H1 (cell line): Measurements from ENCODE around the gene PUDP. TPM values are rescaled to one million over a fixed set of nuclear protein-coding genes. Genes with fewer than 3 reads are reported as not detected.

Source experiments
- CTCF ChIA-PET: fragments of 300-600 bp; sonication (Branson Sonifier 250); formaldehyde crosslinking; loops from one replicate; lab custom pipeline; 2021; ENCODE audit not compliant: partially characterized antibody; lab: Charles Lee
- POLR2A ChIA-PET: fragments of 300-600 bp; sonication (Branson Sonifier 250); formaldehyde crosslinking; loops from one replicate; lab custom pipeline; 2021; ENCODE audit warnings: inconsistent platforms; ENCODE audit not compliant: partially characterized antibody; lab: Charles Lee
- DNase-seq, 2 experiments: peaks; one replicate each; pipeline versions ENCODE4 v3.0.0 to v3.0.0-alpha.2; 2010 to 2022; ENCODE audit warnings: low spot score in 2 of 2, low read depth in 1 of 2, mixed read lengths in 1 of 2
- FAIRE-seq: peaks from 2 replicates; lab custom pipeline; 2011; peaks lifted over from hg19 to GRCh38; lab: Jason Lieb, UNC
- H2AFZ ChIP-seq: 2 replicates; pipeline ENCODE4 v1.8.1; 2012; ENCODE audit warnings: low read length, inconsistent platforms
- H2AK5ac ChIP-seq: 2 replicates; pipeline ENCODE4 v1.6.1; 2013; ENCODE audit warnings: low read depth, low read length
- H2BK120ac ChIP-seq: replicated peaks from 2 replicates; pipeline ENCODE3; 2013; ENCODE audit warnings: low read depth, low read length, inconsistent platforms
- H2BK12ac ChIP-seq: 2 replicates; pipeline ENCODE4 v1.6.1; 2013; ENCODE audit warnings: low read depth, low read length
- H2BK15ac ChIP-seq: 2 replicates; pipeline ENCODE4 v1.6.1; 2013; ENCODE audit warnings: low read length
- H2BK20ac ChIP-seq: 2 replicates; pipeline ENCODE4 v1.6.1; 2013; ENCODE audit warnings: low read length
- H2BK5ac ChIP-seq: 2 replicates; pipeline ENCODE4 v1.6.1; 2013; ENCODE audit warnings: low read depth, low read length
- H3K14ac ChIP-seq: 2 replicates; pipeline ENCODE4 v1.6.1; 2013; ENCODE audit warnings: inconsistent platforms; ENCODE audit not compliant: insufficient read length
- H3K18ac ChIP-seq: 2 replicates; pipeline ENCODE4 v1.6.1; 2013; ENCODE audit warnings: low read length; ENCODE audit errors: extremely low read depth
- H3K23ac ChIP-seq: 2 replicates; pipeline ENCODE4 v1.6.1; 2013; ENCODE audit warnings: inconsistent platforms; ENCODE audit not compliant: insufficient read length
- H3K23me2 ChIP-seq: 2 replicates; pipeline ENCODE4 v1.6.1; 2013; ENCODE audit warnings: low read depth, low read length
- H3K27ac ChIP-seq: 2 replicates; pipeline ENCODE4 v1.6.1; 2011; ENCODE audit warnings: low read depth, low read length, inconsistent platforms
- H3K27me3 ChIP-seq, 4 experiments: replicated peaks in 1 of 4; 1 replicate in 1 of 4; 2 replicates in 3 of 4; pipeline versions ENCODE4 v1.6.1 to v1.8.1; 2011 to 2013; ENCODE audit warnings: low read length in 3 of 4, mild to moderate bottlenecking in 3 of 4, inconsistent platforms in 2 of 4, mixed read lengths in 2 of 4, moderate library complexity in 1 of 4; ENCODE audit not compliant: control insufficient read depth in 3 of 4, insufficient read depth in 3 of 4; ENCODE audit errors: extremely low read depth in 1 of 4
- H3K36me3 ChIP-seq, 4 experiments: 2 replicates each; pipeline versions ENCODE4 v1.6.1 to v1.8.1; 2011 to 2013; ENCODE audit warnings: mild to moderate bottlenecking in 4 of 4, low read length in 3 of 4, moderate library complexity in 2 of 4, control low read depth in 1 of 4, inconsistent platforms in 1 of 4; ENCODE audit not compliant: insufficient read depth in 4 of 4, control insufficient read depth in 2 of 4
- H3K4ac ChIP-seq: replicated peaks from 2 replicates; pipeline ENCODE3; 2013; ENCODE audit warnings: low read length, low read depth, mixed read lengths, inconsistent platforms; ENCODE audit not compliant: insufficient read length
- H3K4me1 ChIP-seq, 4 experiments: replicated peaks in 1 of 4; 1 replicate in 1 of 4; 2 replicates in 3 of 4; pipeline versions ENCODE4 v1.6.1 to v1.8.1; 2011 to 2013; ENCODE audit warnings: low read length in 3 of 4, inconsistent platforms in 2 of 4, mixed read lengths in 1 of 4; ENCODE audit not compliant: insufficient read depth in 4 of 4, control insufficient read depth in 3 of 4
- H3K4me2 ChIP-seq, 2 experiments: 2 replicates each; pipeline versions ENCODE4 v1.6.1 to v1.8.1; 2011 to 2013; ENCODE audit warnings: low read depth in 2 of 2, low read length in 2 of 2, control low read depth in 1 of 2, inconsistent platforms in 1 of 2, mild to moderate bottlenecking in 1 of 2; ENCODE audit not compliant: insufficient read depth in 1 of 2
- H3K4me3 ChIP-seq, 4 experiments: fragments of 200-600, 300-600 bp in 1 of 4; sonication (generic), shearing (Covaris generic), sonication (Bioruptor Twin) in 1 of 4; 2 replicates each; pipeline versions ENCODE4 v1.5.1 to v1.8.1; 2011 to 2016; ENCODE audit warnings: low read length in 4 of 4, low read depth in 3 of 4, control low read depth in 2 of 4, inconsistent platforms in 2 of 4, mild to moderate bottlenecking in 2 of 4, mixed read lengths in 1 of 4, moderate library complexity in 1 of 4; ENCODE audit not compliant: insufficient read depth in 2 of 4; ENCODE audit errors: extremely low read depth in 1 of 4
- H3K56ac ChIP-seq: replicated peaks from 2 replicates; pipeline ENCODE3; 2013; ENCODE audit warnings: low read depth, mild to moderate bottlenecking, mixed read lengths, low read length, inconsistent platforms; ENCODE audit not compliant: insufficient read length
- H3K79me1 ChIP-seq: 2 replicates; pipeline ENCODE4 v1.6.1; 2013; ENCODE audit warnings: low read depth, low read length, control low read depth
- H3K79me2 ChIP-seq, 2 experiments: 2 replicates each; pipeline versions ENCODE4 v1.6.1 to v1.8.1; 2012 to 2013; ENCODE audit warnings: low read length in 2 of 2, mild to moderate bottlenecking in 2 of 2, inconsistent platforms in 1 of 2; ENCODE audit not compliant: insufficient read depth in 2 of 2, control insufficient read depth in 1 of 2
- H3K9ac ChIP-seq, 4 experiments: replicated peaks in 1 of 4; 1 replicate in 1 of 4; 2 replicates in 3 of 4; pipeline versions ENCODE4 v1.6.1 to v1.8.1; 2011 to 2013; ENCODE audit warnings: low read depth in 3 of 4, low read length in 3 of 4, control low read depth in 2 of 4, mild to moderate bottlenecking in 2 of 4, moderate library complexity in 2 of 4, inconsistent platforms in 1 of 4; ENCODE audit errors: extremely low read depth in 1 of 4
- H3K9me3 ChIP-seq, 2 experiments: 2 replicates each; pipeline versions ENCODE4 v1.6.1 to v1.8.1; 2012 to 2013; ENCODE audit warnings: mild to moderate bottlenecking in 2 of 2, moderate library complexity in 2 of 2, control low read depth in 1 of 2, inconsistent platforms in 1 of 2, low read depth in 1 of 2, low read length in 1 of 2, mixed read lengths in 1 of 2; ENCODE audit not compliant: insufficient read depth in 2 of 2
- H4K20me1 ChIP-seq, 2 experiments: replicated peaks in 1 of 2; 2 replicates each; pipeline versions ENCODE3 to v1.8.1; 2011 to 2013; ENCODE audit warnings: inconsistent platforms in 2 of 2, low read length in 2 of 2, mild to moderate bottlenecking in 1 of 2; ENCODE audit not compliant: insufficient read depth in 2 of 2, control insufficient read depth in 1 of 2
- H4K5ac ChIP-seq: 2 replicates; pipeline ENCODE4 v1.6.1; 2013; ENCODE audit warnings: low read length, low read depth, mixed read lengths, inconsistent platforms; ENCODE audit not compliant: insufficient read length
- H4K8ac ChIP-seq: 2 replicates; pipeline ENCODE4 v1.8.0; 2013; ENCODE audit warnings: mild to moderate bottlenecking, moderate library complexity, low read length, inconsistent platforms; ENCODE audit not compliant: insufficient read depth; ENCODE audit errors: extremely low read depth
- H4K91ac ChIP-seq: replicated peaks from 2 replicates; pipeline ENCODE3; 2013; ENCODE audit warnings: low read length, mixed read lengths, inconsistent platforms; ENCODE audit not compliant: insufficient read length
- CBX5 ChIP-seq: fragments of 300-800, 300-1000 bp; sonication (generic); IDR thresholded peaks from 2 replicates; pipeline ENCODE4 v1.7.1; 2016; ENCODE audit warnings: antibody characterized with exemption, low read length, low read depth
- CTBP2 ChIP-seq: IDR thresholded peaks from 2 replicates; pipeline ENCODE4 v1.7.0; 2011; ENCODE audit warnings: borderline replicate concordance, mild to moderate bottlenecking, moderate library complexity, mixed read lengths, low read length; ENCODE audit not compliant: insufficient read depth, insufficient read length
- KDM5A ChIP-seq: fragments of 200-600 bp; IDR thresholded peaks from 2 replicates; pipeline ENCODE4 v1.7.1; 2012; ENCODE audit warnings: mild to moderate bottlenecking, low read length, inconsistent platforms, mixed read lengths
- NANOG ChIP-seq: IDR thresholded peaks from 2 replicates; pipeline ENCODE4 v1.6.1; 2011; ENCODE audit warnings: low read length, low read depth, mild to moderate bottlenecking, inconsistent platforms; ENCODE audit not compliant: insufficient read depth, poor library complexity, severe bottlenecking
- RBBP5 ChIP-seq: IDR thresholded peaks from 2 replicates; pipeline ENCODE4 v1.7.1; 2012; ENCODE audit warnings: low read depth, mild to moderate bottlenecking, inconsistent platforms, low read length, moderate library complexity, borderline replicate concordance
- RNF2 ChIP-seq: fragments of 200-900, 300-1000 bp; sonication (generic); IDR thresholded peaks from 2 replicates; pipeline ENCODE4 v1.7.1; 2016; ENCODE audit warnings: borderline replicate concordance, low read depth, mild to moderate bottlenecking, antibody characterized with exemption, low read length; ENCODE audit not compliant: poor library complexity, severe bottlenecking; ENCODE audit errors: missing control alignments
- SIX5 ChIP-seq: IDR thresholded peaks from 2 replicates; pipeline ENCODE4 v1.6.1; 2011; ENCODE audit warnings: mild to moderate bottlenecking, low read depth, low read length
- WGBS, 2 experiments: shearing (Covaris generic) in 1 of 2; methylation state at CpG; one replicate each; pipeline versions ENCODE4 v1.1.6 to v1.1.7; 2013 to 2015; ENCODE audit warnings: low lambda C conversion rate in 2 of 2, mixed read lengths in 2 of 2, inconsistent platforms in 1 of 2, low coverage in 1 of 2, missing lambda C conversion rate in 1 of 2; ENCODE audit not compliant: insufficient replicate concordance in 2 of 2, insufficient coverage in 1 of 2, insufficient read length in 1 of 2; ENCODE audit errors: extremely low coverage in 1 of 2, missing lambda C conversion rate in 1 of 2; 5-methylcytosine and 5-hydroxymethylcytosine counted together
- polyA plus RNA-seq, 7 experiments: library from polyadenylated mRNA; depleted of rRNA in 3 of 7; stranded (reverse) in 5 of 7; unstranded in 2 of 7; fragments of >200 nt in 5 of 7; fragments of 200-250 nt in 2 of 7; gene quantifications; 1 replicate in 5 of 7; 2 replicates in 1 of 7; 4 replicates in 1 of 7; pipeline versions ENCODE4 v1.2.1 to v1.2.3, GENCODE V29; 2011 to 2013; ENCODE audit warnings: missing spikeins in 2 of 7, mixed read lengths in 2 of 7
- total RNA-seq: library from RNA; stranded (reverse); fragmentation: NEBNext Ultra II Directional; extraction: Animal tissue kit (Norgen Biotek cat#: 25700); gene quantifications from 2 replicates; pipeline ENCODE4 v1.2.1, GENCODE V29; 2021

The PUDP gene
- total and polyA plus RNA-seq, 2 of the 8 experiments (the other 6 are each of a cell fraction or from before 2014, with no cell fraction given): 27.2 to 30.2 TPM

GRCh38 chrX:7139202-7140081, 8.5 kb downstream of the PUDP start:
- Histone ChIP-seq H2AFZ (no peak overlapping the region), H3K79me1 (no peaks in the 10 kb centered on the region), H3K23ac (no peak overlapping the region), H3K4me3 (no peak overlapping the region), H3K27me3 (no peaks in the 10 kb centered on the region), H4K20me1 (no peaks in the 10 kb centered on the region), H3K4me2 (no peak overlapping the region), H3K79me2 (no peaks in the 10 kb centered on the region; a peak in 1 of 4 replicates), H3K23me2 (no peaks in the 10 kb centered on the region), H3K9ac (no peak overlapping the region), H3K4ac (no peak overlapping the region), H2BK15ac (no peak overlapping the region), H3K4me1 (no peaks in the 10 kb centered on the region), H3K36me3 (no peaks in the 10 kb centered on the region; a peak in 1 of 8 replicates), H4K91ac (no peak overlapping the region), H2BK120ac (no peak overlapping the region), H3K9me3 (no peaks in the 10 kb centered on the region), H2AK5ac (no peak overlapping the region), H3K18ac (no peak overlapping the region), H3K14ac (no peak overlapping the region), H2BK20ac (no peak overlapping the region), H3K56ac (no peak overlapping the region), H3K27ac (no peak overlapping the region), H4K5ac (no peak overlapping the region)
- ChIA-PET CTCF (no interaction called here), POLR2A (interaction anchor here (0.6 kb wide), 1 partner anchor 50 kb away, joined by 3 read pairs; no protein-coding TSS in a partner anchor)
- WGBS, 2 experiments: 91% methylated on average over 6 of the region's 9 CpGs; no CpG with 5 or more reads in 1 of the 2 experiments
- DNase-seq (no peak), FAIRE-seq (peak; percentile 48)
- no peak for TF ChIP-seq KDM5A
- TF ChIP-seq SIX5: no peak
- TF ChIP-seq NANOG: no peak
- TF ChIP-seq CBX5: no peak
- TF ChIP-seq RNF2: no peak
- TF ChIP-seq CTBP2: no peak
- TF ChIP-seq RBBP5: no peak
- TF ChIP-seq, all 59 proteins: peak for 0
- no peak overlapping the region for H2BK5ac ChIP-seq
- no peak overlapping the region for H4K8ac ChIP-seq
- no peak overlapping the region for H2BK12ac ChIP-seq
